ENCODE data around the gene S100A9. TPM values are rescaled to one million over a fixed set of nuclear protein-coding genes. Genes with fewer than 3 reads are reported as not detected.

S100A9 gene
- total and polyA plus RNA-seq, 2 of the 8 experiments (the other 6 are each of a cell fraction or from before 2014, with no cell fraction given), result not detected

DNA sequence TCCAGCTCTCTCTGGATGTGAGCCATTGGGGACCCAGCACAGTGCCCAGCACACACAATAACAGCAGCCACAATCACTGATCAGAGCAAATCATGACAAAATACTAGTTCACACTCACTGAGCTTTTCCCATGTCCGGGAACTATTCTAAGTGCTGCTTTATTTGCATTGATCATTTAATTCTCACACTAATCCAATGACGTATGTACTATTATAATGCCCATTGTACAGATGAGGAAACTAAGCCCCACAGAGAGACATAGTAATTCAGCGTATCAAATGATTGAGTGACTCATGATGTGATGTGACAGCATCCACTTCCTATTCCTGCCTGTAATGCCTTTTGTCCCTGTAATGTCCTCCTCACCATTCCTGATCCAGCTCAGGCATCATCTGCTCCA is 35.2 kb downstream of the S100A9 start:
- Histone ChIP-seq H2BK15ac (ENCODE audit: low read length) (no peak overlapping the region), H3K23me2 (ENCODE audit: low read depth, low read length) (no peaks in the 10 kb centered on the region), H3K27ac (ENCODE audit: low read depth, low read length) (no peak overlapping the region), H3K36me3 (ENCODE audit: control insufficient read depth in 2 of 4, insufficient read depth in 4 of 4, low read length in 3 of 4) (no peaks in the 10 kb centered on the region), H2BK120ac (replicated peaks; ENCODE audit: low read depth, low read length) (no peak overlapping the region), H3K79me2 (ENCODE audit: control insufficient read depth in 1 of 2, insufficient read depth in 2 of 2, low read length in 2 of 2) (no peaks in the 10 kb centered on the region), H3K4ac (replicated peaks; ENCODE audit: insufficient read length, low read depth, low read length) (no peak overlapping the region), H3K9me3 (ENCODE audit: insufficient read depth in 2 of 2, low read depth in 1 of 2, low read length in 1 of 2) (no peaks in the 10 kb centered on the region), H4K91ac (replicated peaks; ENCODE audit: insufficient read length, low read length) (no peak overlapping the region), H3K9ac (replicated peaks in 1 of 4; ENCODE audit: extremely low read depth in 1 of 4, low read depth in 3 of 4, low read length in 3 of 4) (no peak overlapping the region), H4K8ac (ENCODE audit: extremely low read depth, insufficient read depth, low read length) (no peak overlapping the region), H3K56ac (replicated peaks; ENCODE audit: insufficient read length, low read depth, low read length) (no peak overlapping the region), H3K23ac (ENCODE audit: insufficient read length) (no peak overlapping the region), H2BK20ac (ENCODE audit: low read length) (no peak overlapping the region), H2BK12ac (ENCODE audit: low read depth, low read length) (no peak overlapping the region), H4K5ac (ENCODE audit: insufficient read length, low read depth, low read length) (no peak overlapping the region), H3K4me3 (ENCODE audit: extremely low read depth in 1 of 4, insufficient read depth in 2 of 4, low read depth in 3 of 4, low read length in 4 of 4) (no peak overlapping the region), H3K27me3 (replicated peaks in 1 of 4; ENCODE audit: control insufficient read depth in 3 of 4, extremely low read depth in 1 of 4, insufficient read depth in 3 of 4, low read length in 3 of 4) (peaks cover 0 to 2% (median 0%) of the 10 kb centered on the region in 4 experiments; a peak in 1 of 7 replicates), H3K18ac (ENCODE audit: extremely low read depth, low read length) (no peak overlapping the region), H2AK5ac (ENCODE audit: low read depth, low read length) (no peak overlapping the region), H2BK5ac (ENCODE audit: low read depth, low read length) (no peak overlapping the region), H3K14ac (ENCODE audit: insufficient read length) (no peak overlapping the region), H3K4me2 (ENCODE audit: insufficient read depth in 1 of 2, low read depth in 2 of 2, low read length in 2 of 2) (no peak overlapping the region), H3K79me1 (ENCODE audit: low read depth, low read length) (no peaks in the 10 kb centered on the region), H2AFZ (ENCODE audit: low read length) (no peak overlapping the region), H4K20me1 (replicated peaks in 1 of 2; ENCODE audit: control insufficient read depth in 1 of 2, insufficient read depth in 2 of 2, low read length in 2 of 2) (no peaks in the 10 kb centered on the region), H3K4me1 (replicated peaks in 1 of 4; ENCODE audit: control insufficient read depth in 3 of 4, insufficient read depth in 4 of 4, low read length in 3 of 4) (no peaks in the 10 kb centered on the region)
- TF ChIP-seq BACH1 (IDR thresholded peaks at IDR 0.05; ENCODE audit: low read length), result no peak
- TF ChIP-seq ZNF274 (IDR thresholded peaks at IDR 0.05; ENCODE audit: borderline replicate concordance, extremely low read depth, low read length), result no peak
- TF ChIP-seq NRF1 (IDR thresholded peaks at IDR 0.05; ENCODE audit: low read depth, low read length), result no peak
- TF ChIP-seq RNF2 (IDR thresholded peaks at IDR 0.05; ENCODE audit: borderline replicate concordance, low read depth, low read length, missing control alignments, poor library complexity, severe bottlenecking), result no peak
- TF ChIP-seq SIRT6 (IDR thresholded peaks at IDR 0.05; ENCODE audit: low read length), result no peak
- no peak for TF ChIP-seq GABPA (IDR thresholded peaks at IDR 0.05; ENCODE audit: borderline replicate concordance, insufficient read depth, low read length)
- TF ChIP-seq SP4 (IDR thresholded peaks at IDR 0.05; ENCODE audit: low read length), result no peak
- no peak for FAIRE-seq
- CTCF ChIA-PET (ENCODE audit: partially characterized antibody), result interaction anchor here (0.6 to 4.7 kb wide), 15 partner anchors 9 to 180 kb away, joined by 3 to 33 read pairs (median 4); partner anchors contain the start of gene S100A9
- no peak for DNase-seq (ENCODE audit: low read depth in 1 of 2, low spot score in 2 of 2)
- 86% methylated on average over 3 of the region's 3 CpGs; no CpG with 5 or more reads in 1 of the 2 experiments for WGBS, 2 experiments (ENCODE audit: extremely low coverage in 1 of 2, insufficient coverage in 1 of 2, insufficient read length in 1 of 2, insufficient replicate concordance in 2 of 2, low coverage in 1 of 2, low lambda C conversion rate in 2 of 2, missing lambda C conversion rate in 1 of 2)
- POLR2A ChIA-PET (ENCODE audit: partially characterized antibody), result no interaction called here
